Suprapubic skin (tissue), 4 donors: ENCODE results near the gene DERL2. TPM values are rescaled to one million over a fixed set of nuclear protein-coding genes. Genes with fewer than 3 reads are reported as not detected.
A peak's percentile ranks its signal among the peaks of the same experiment; 100 is the strongest.

Experiments
- DNase-seq, 2 donors: peaks; one replicate each; pipeline ENCODE4 v3.0.0-alpha.2; 2019; ENCODE audit warnings: low spot score in 2 of 2
- H3K27ac ChIP-seq: fragments of 200-600 bp; sonication (generic); one replicate; pipeline ENCODE4 v1.5.1; 2019
- H3K27me3 ChIP-seq: fragments of 200-600 bp; sonication (generic); one replicate; pipeline ENCODE4 v1.5.1; 2019
- H3K36me3 ChIP-seq: fragments of 200-600 bp; sonication (generic); one replicate; pipeline ENCODE4 v1.5.1; 2019
- H3K4me1 ChIP-seq: fragments of 200-600 bp; sonication (generic); one replicate; pipeline ENCODE4 v1.5.1; 2019
- H3K4me3 ChIP-seq: fragments of 200-600 bp; sonication (generic); one replicate; pipeline ENCODE4 v1.5.1; 2019; ENCODE audit warnings: mild to moderate bottlenecking
- H3K9me3 ChIP-seq: fragments of 200-600 bp; sonication (generic); one replicate; pipeline ENCODE4 v1.5.1; 2019
- EP300 ChIP-seq: sonication (generic); formaldehyde crosslinking; IDR thresholded peaks from one replicate; pipeline ENCODE4 v1.6.1; 2017; ENCODE audit warnings: antibody characterized with exemption
- POLR2A ChIP-seq, 2 donors: fragments of 450-650 bp; IDR thresholded peaks; one replicate each; pipeline ENCODE4 v1.6.1; 2017; ENCODE audit warnings: antibody characterized with exemption in 2 of 2, mild to moderate bottlenecking in 2 of 2, moderate library complexity in 2 of 2
- POLR2AphosphoS5 ChIP-seq, 3 donors: sonication (generic); formaldehyde crosslinking; IDR thresholded peaks; one replicate each; pipeline ENCODE4 v1.6.1; 2017; ENCODE audit warnings: antibody characterized with exemption in 3 of 3
- whole genome bisulfite sequencing: methylation state at CpG from one replicate; pipeline ENCODE4 v1.1.5; 2018; 5-methylcytosine and 5-hydroxymethylcytosine counted together
- total RNA-seq, 4 donors: library from RNA; depleted of rRNA; stranded (reverse); fragments of >200 nt; gene quantifications; one replicate each; pipeline ENCODE4 v1.1.0, GENCODE V29; 2016
- TF ChIP-seq, protein P1 (sequence below), 2 donors: fragments of 200-600 bp in 1 of 2; fragments of 450-650 bp in 1 of 2; sonication (generic) in 1 of 2; IDR thresholded peaks; one replicate each; pipeline ENCODE4 v1.5.1; 2016 to 2019; ENCODE audit warnings: antibody characterized with exemption in 2 of 2, mild to moderate bottlenecking in 1 of 2, moderate library complexity in 1 of 2

DERL2 gene
- total RNA-seq, 4 donors from 2014 or later, result 24.5 to 34.8 (median 25.3) TPM

DNA sequence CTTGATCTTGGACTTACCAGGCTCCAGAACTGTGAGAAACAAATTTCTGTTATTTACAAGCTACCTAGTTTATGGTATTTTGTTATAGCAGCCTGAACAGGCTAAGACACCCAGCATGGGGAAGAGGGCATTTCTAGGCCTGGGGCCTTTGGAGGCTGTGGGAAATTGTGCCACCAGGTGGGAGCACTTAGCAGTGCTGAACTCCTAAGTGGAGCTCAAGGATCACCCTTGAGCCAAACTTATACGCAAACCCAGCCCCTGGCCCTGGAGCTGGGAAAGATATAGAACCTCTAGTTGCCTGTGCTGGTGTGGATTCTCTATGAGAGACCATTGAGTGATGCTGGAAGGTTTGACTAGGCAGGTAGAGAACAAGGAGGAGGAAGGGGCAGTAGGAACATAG is 36.5 kb upstream of the DERL2 start:
- H3K9me3 ChIP-seq, result no peaks in the 10 kb centered on the region
- H3K4me3 ChIP-seq, result no peak overlapping the region
- no peak for DNase-seq
- 86% methylated on average over 1 of the region's 1 CpG for WGBS
- TF ChIP-seq POLR2AphosphoS5 (IDR thresholded peaks at IDR 0.05) (no peak), EP300 (no peak), POLR2A (IDR thresholded peaks at IDR 0.05) (no peak)
- TF ChIP-seq, protein P1, sequence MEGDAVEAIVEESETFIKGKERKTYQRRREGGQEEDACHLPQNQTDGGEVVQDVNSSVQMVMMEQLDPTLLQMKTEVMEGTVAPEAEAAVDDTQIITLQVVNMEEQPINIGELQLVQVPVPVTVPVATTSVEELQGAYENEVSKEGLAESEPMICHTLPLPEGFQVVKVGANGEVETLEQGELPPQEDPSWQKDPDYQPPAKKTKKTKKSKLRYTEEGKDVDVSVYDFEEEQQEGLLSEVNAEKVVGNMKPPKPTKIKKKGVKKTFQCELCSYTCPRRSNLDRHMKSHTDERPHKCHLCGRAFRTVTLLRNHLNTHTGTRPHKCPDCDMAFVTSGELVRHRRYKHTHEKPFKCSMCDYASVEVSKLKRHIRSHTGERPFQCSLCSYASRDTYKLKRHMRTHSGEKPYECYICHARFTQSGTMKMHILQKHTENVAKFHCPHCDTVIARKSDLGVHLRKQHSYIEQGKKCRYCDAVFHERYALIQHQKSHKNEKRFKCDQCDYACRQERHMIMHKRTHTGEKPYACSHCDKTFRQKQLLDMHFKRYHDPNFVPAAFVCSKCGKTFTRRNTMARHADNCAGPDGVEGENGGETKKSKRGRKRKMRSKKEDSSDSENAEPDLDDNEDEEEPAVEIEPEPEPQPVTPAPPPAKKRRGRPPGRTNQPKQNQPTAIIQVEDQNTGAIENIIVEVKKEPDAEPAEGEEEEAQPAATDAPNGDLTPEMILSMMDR (IDR thresholded peaks at IDR 0.05), result no peak
- no peak overlapping the region for H3K27ac ChIP-seq
- peaks cover 59% of the 10 kb centered on the region for H3K36me3 ChIP-seq
- H3K4me1 ChIP-seq, result no peaks in the 10 kb centered on the region
- no peaks in the 10 kb centered on the region for H3K27me3 ChIP-seq

DNA sequence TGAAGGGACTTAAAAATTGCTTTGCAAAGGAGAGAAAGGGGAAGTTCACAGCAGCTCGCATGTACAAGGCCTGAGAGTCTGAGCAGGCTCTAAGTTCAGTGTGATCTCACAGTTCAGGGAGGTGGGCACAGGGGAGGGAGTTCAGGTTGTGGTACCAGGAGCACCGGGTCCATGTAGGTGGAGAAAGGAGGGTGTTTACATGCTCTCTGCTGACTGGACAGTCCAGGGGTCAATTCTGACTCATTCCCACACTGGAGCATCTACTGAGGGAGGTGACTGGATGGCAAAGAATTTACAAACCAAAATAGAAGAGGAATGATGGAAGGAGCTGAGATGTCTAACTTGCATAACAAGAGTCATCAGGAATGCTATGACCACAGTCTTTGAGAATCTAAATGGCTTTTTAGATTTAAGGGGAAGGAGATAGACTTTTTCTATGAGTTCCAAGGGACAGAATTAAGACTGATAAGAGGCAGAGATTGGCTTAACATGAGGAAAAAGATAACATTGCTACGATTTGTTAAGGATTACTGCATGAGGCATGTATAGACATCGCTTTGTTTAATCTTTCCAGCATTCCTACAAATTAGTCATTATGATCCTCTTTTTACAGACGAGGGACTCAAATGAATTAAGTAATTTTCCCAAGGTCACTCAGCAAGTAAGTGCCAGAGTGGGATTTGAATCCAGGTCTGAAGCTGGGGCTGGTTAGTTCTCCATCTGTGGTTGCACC is 30.2 kb upstream of the DERL2 start:
- Histone ChIP-seq H3K4me3 (no peak overlapping the region), H3K27me3 (no peaks in the 10 kb centered on the region), H3K4me1 (no peaks in the 10 kb centered on the region), H3K9me3 (no peaks in the 10 kb centered on the region), H3K36me3 (peaks cover 47% of the 10 kb centered on the region), H3K27ac (no peak overlapping the region)
- WGBS, result 60% methylated on average over 5 of the region's 5 CpGs
- no peak for DNase-seq
- TF ChIP-seq, protein P1 (IDR thresholded peaks at IDR 0.05), result no peak
- TF ChIP-seq POLR2A (IDR thresholded peaks at IDR 0.05) (no peak), POLR2AphosphoS5 (IDR thresholded peaks at IDR 0.05) (no peak), EP300 (no peak)

- 88% methylated on average over 10 of the region's 10 CpGs for WGBS
Observed at GRCh38 chr17:5514976-5515375, 29.0 kb upstream of the DERL2 start.

GRCh38 chr17:5513628-5514027 is 27.6 kb upstream of the DERL2 start:
- no peak for DNase-seq
- no peak overlapping the region for H3K4me3 ChIP-seq

More at GRCh38 chr17:5514976-5515375, 29.0 kb upstream of the DERL2 start:
- H3K4me3 ChIP-seq, result no peak overlapping the region
- H3K27ac ChIP-seq, result no peak overlapping the region
- H3K4me1 ChIP-seq, result no peaks in the 10 kb centered on the region
- TF ChIP-seq, protein P1 (IDR thresholded peaks at IDR 0.05), result no peak
- TF ChIP-seq EP300 (no peak), POLR2AphosphoS5 (IDR thresholded peaks at IDR 0.05) (no peak), POLR2A (IDR thresholded peaks at IDR 0.05) (no peak)
- peak in 1 of 2 donors; percentile 31 for DNase-seq
- H3K36me3 ChIP-seq, result peaks cover 44% of the 10 kb centered on the region
- no peaks in the 10 kb centered on the region for H3K9me3 ChIP-seq
- no peaks in the 10 kb centered on the region for H3K27me3 ChIP-seq

More at GRCh38 chr17:5513628-5514027, 27.6 kb upstream of the DERL2 start:
- WGBS, result 82% methylated on average over 7 of the region's 7 CpGs
- H3K9me3 ChIP-seq, result no peaks in the 10 kb centered on the region
- no peaks in the 10 kb centered on the region for H3K27me3 ChIP-seq
- H3K27ac ChIP-seq, result no peak overlapping the region
- peaks cover 44% of the 10 kb centered on the region for H3K36me3 ChIP-seq
- H3K4me1 ChIP-seq, result no peaks in the 10 kb centered on the region
- TF ChIP-seq, protein P1 (IDR thresholded peaks at IDR 0.05), result no peak
- no peak for TF ChIP-seq POLR2AphosphoS5 (IDR thresholded peaks at IDR 0.05)
